ENCODE results near the gene ARMC3. TPM values are rescaled to one million over a fixed set of nuclear protein-coding genes. Genes with fewer than 3 reads are reported as not detected.

The ARMC3 gene
- total RNA-seq, 5 donors from 2014 or later (not counting 1 experiment from before 2014, with no cell fraction given) = not detected

DNA sequence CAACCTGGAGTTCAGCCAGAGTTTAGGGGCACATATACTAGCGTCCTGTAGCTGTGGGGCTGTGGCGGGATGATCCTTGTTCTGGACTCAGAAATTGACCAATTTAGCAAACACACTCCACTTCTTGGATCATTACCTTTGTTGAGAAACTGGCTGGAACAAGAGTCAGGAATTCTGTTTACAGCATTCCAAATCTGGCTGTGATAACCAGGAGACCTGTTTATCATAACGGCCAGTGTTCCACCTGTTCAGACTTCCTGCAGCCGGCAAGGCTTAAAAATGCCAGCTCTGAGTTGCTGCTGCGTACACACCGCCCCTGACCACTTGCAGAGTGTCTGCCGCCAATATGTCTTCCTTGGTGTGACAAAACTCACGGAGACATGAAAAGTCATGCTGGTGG lies 64.8 kb downstream of the ARMC3 start:
- H3K4me3 Mint-ChIP-seq = no peak overlapping the region
- POLR2A ChIA-PET = no interaction called here
- DNase-seq (no peak), ATAC-seq (replicated peaks in 1 of 4) (no peak)
- H3K27ac Mint-ChIP-seq = no peak overlapping the region
- Histone ChIP-seq H3K27me3 (replicated peaks in 1 of 2; ENCODE audit: control insufficient read depth in 2 of 2, extremely low read depth in 1 of 2, insufficient read depth in 2 of 2, low read length in 1 of 2) (peaks cover 0 to 2% of the 10 kb centered on the region in 2 experiments), H3K36me3 (ENCODE audit: control insufficient read depth in 2 of 2, extremely low read depth in 1 of 2, insufficient read depth in 1 of 2, low read length in 1 of 2) (no peaks in the 10 kb centered on the region), H3K27ac (ENCODE audit: low read length) (no peak overlapping the region), H3K4me1 (ENCODE audit: control insufficient read depth in 1 of 2, extremely low read depth in 1 of 2, insufficient read depth in 2 of 2, low read length in 2 of 2) (peaks cover 0 to 5% of the 10 kb centered on the region in 2 experiments), H3K9me3 (no peaks in the 10 kb centered on the region), H3K4me3 (ENCODE audit: control insufficient read depth in 1 of 2, extremely low read depth in 1 of 2, low read length in 1 of 2) (no peak overlapping the region)
- no peaks in the 10 kb centered on the region for H3K36me3 Mint-ChIP-seq
- H3K27me3 Mint-ChIP-seq = peaks cover 5 to 16% of the 10 kb centered on the region in 2 donors
- WGBS (ENCODE audit: insufficient coverage) = 85% methylated on average over 8 of the region's 8 CpGs
- no peaks in the 10 kb centered on the region for H3K9me3 Mint-ChIP-seq
- CTCF ChIA-PET = no interaction called here
- H3K4me1 Mint-ChIP-seq = peaks cover 7 to 20% (median 13%) of the 10 kb centered on the region in 3 donors

DNA sequence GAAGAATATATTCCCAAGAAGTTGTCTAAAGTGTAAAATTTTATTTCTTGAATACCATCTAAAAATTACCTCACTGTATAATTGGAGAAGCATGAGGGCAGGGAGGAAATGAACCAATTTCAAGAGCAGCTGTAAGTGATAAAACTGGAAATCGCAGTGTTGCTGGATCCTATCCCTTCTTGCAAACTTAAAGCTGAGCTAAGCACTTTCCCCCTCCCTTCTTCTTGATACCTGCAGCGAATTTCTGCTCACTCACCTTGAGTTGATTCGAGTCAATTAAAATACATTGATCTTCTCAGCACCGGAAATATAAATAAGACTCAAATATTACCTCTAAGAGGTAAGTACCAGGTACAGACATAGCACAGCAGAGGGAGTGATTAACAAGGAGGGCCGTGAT lies 65.5 kb downstream of the ARMC3 start:
- no peaks in the 10 kb centered on the region for H3K9me3 Mint-ChIP-seq
- H3K27me3 ChIP-seq (replicated peaks in 1 of 2; ENCODE audit: control insufficient read depth in 2 of 2, extremely low read depth in 1 of 2, insufficient read depth in 2 of 2, low read length in 1 of 2) = peaks cover 0 to 2% of the 10 kb centered on the region in 2 experiments
- no peak overlapping the region for H3K4me3 Mint-ChIP-seq
- H3K4me1 ChIP-seq (ENCODE audit: control insufficient read depth in 1 of 2, extremely low read depth in 1 of 2, insufficient read depth in 2 of 2, low read length in 2 of 2) = peaks cover 0 to 5% of the 10 kb centered on the region in 2 experiments
- WGBS (ENCODE audit: insufficient coverage) = 81% methylated on average over 2 of the region's 5 CpGs
- ChIA-PET POLR2A (no interaction called here), CTCF (interaction anchor here in 1 of 2 donors (0.8 kb wide), 1 partner anchor 1000 kb away, joined by 3 read pairs; no protein-coding TSS in a partner anchor)
- no peaks in the 10 kb centered on the region for H3K9me3 ChIP-seq
- H3K36me3 Mint-ChIP-seq = no peaks in the 10 kb centered on the region
- no peaks in the 10 kb centered on the region for H3K36me3 ChIP-seq (ENCODE audit: control insufficient read depth in 2 of 2, extremely low read depth in 1 of 2, insufficient read depth in 1 of 2, low read length in 1 of 2)
- H3K27me3 Mint-ChIP-seq = peaks cover 5 to 21% of the 10 kb centered on the region in 2 donors
- no peak overlapping the region for H3K27ac Mint-ChIP-seq
- DNase-seq = no peak
- no peak overlapping the region for H3K27ac ChIP-seq (ENCODE audit: low read length)
- peaks cover 7 to 20% (median 13%) of the 10 kb centered on the region in 3 donors for H3K4me1 Mint-ChIP-seq
- no peak overlapping the region for H3K4me3 ChIP-seq (ENCODE audit: control insufficient read depth in 1 of 2, extremely low read depth in 1 of 2, low read length in 1 of 2)
- no peak for ATAC-seq (replicated peaks in 1 of 4)

- Mint-ChIP-seq H3K4me3 (no peak overlapping the region), H3K4me1 (peaks cover 0 to 6% (median 2%) of the 10 kb centered on the region in 3 donors), H3K27me3 (peaks cover 12 to 34% of the 10 kb centered on the region in 2 donors), H3K36me3 (no peaks in the 10 kb centered on the region), H3K27ac (no peak overlapping the region), H3K9me3 (no peaks in the 10 kb centered on the region)
- ATAC-seq (replicated peaks in 1 of 4) (no peak), DNase-seq (no peak)
- Histone ChIP-seq H3K9me3 (no peaks in the 10 kb centered on the region), H3K4me1 (ENCODE audit: control insufficient read depth in 1 of 2, extremely low read depth in 1 of 2, insufficient read depth in 2 of 2, low read length in 2 of 2) (no peaks in the 10 kb centered on the region), H3K27me3 (replicated peaks in 1 of 2; ENCODE audit: control insufficient read depth in 2 of 2, extremely low read depth in 1 of 2, insufficient read depth in 2 of 2, low read length in 1 of 2) (peaks cover 2 to 7% of the 10 kb centered on the region in 2 experiments), H3K4me3 (ENCODE audit: control insufficient read depth in 1 of 2, extremely low read depth in 1 of 2, low read length in 1 of 2) (no peak overlapping the region), H3K36me3 (ENCODE audit: control insufficient read depth in 2 of 2, extremely low read depth in 1 of 2, insufficient read depth in 1 of 2, low read length in 1 of 2) (no peaks in the 10 kb centered on the region), H3K27ac (ENCODE audit: low read length) (no peak overlapping the region)
- 79% methylated on average over 2 of the region's 2 CpGs for WGBS (ENCODE audit: insufficient coverage)
- POLR2A ChIA-PET = no interaction called here
- CTCF ChIA-PET = interaction anchor here in 1 of 2 donors (1.8 kb wide), 1 partner anchor 12 kb away, joined by 5 read pairs; no protein-coding TSS in a partner anchor
Observed at GRCh38 chr10:22997096-22997495, 69.2 kb downstream of the ARMC3 start.

DNA sequence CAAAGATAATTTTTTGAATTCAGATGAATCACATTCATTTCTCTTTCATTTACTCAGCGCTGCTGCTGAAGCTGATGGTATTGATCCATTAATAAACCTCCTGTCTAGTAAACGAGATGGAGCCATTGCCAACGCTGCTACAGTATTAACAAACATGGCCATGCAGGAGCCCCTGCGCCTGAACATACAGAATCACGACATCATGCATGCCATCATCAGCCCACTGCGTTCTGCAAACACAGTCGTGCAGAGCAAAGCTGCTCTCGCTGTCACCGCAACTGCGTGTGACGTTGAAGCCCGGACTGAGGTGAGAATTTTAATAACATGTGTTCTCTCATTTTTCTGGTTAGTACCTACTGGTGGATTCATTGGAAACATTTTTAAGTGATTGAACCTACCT lies 70.2 kb downstream of the ARMC3 start:
- no peaks in the 10 kb centered on the region for H3K4me1 Mint-ChIP-seq
- 92% methylated on average over 9 of the region's 12 CpGs for WGBS (ENCODE audit: insufficient coverage)
- POLR2A ChIA-PET = no interaction called here
- no peak overlapping the region for H3K27ac Mint-ChIP-seq
- ATAC-seq (replicated peaks in 1 of 4) = no peak
- H3K9me3 Mint-ChIP-seq = no peaks in the 10 kb centered on the region
- Histone ChIP-seq H3K4me1 (ENCODE audit: control insufficient read depth in 1 of 2, extremely low read depth in 1 of 2, insufficient read depth in 2 of 2, low read length in 2 of 2) (no peaks in the 10 kb centered on the region), H3K27ac (ENCODE audit: low read length) (no peak overlapping the region), H3K36me3 (ENCODE audit: control insufficient read depth in 2 of 2, extremely low read depth in 1 of 2, insufficient read depth in 1 of 2, low read length in 1 of 2) (no peaks in the 10 kb centered on the region), H3K27me3 (replicated peaks in 1 of 2; ENCODE audit: control insufficient read depth in 2 of 2, extremely low read depth in 1 of 2, insufficient read depth in 2 of 2, low read length in 1 of 2) (peaks cover 2 to 7% of the 10 kb centered on the region in 2 experiments), H3K4me3 (ENCODE audit: control insufficient read depth in 1 of 2, extremely low read depth in 1 of 2, low read length in 1 of 2) (no peak overlapping the region), H3K9me3 (no peaks in the 10 kb centered on the region)
- no peaks in the 10 kb centered on the region for H3K36me3 Mint-ChIP-seq
- H3K27me3 Mint-ChIP-seq = peaks cover 16 to 38% of the 10 kb centered on the region in 2 donors
- CTCF ChIA-PET = interaction anchor here in 1 of 2 donors (0.8 to 1.8 kb wide), 2 partner anchors 13 to 1004 kb away, joined by 4 to 5 read pairs; no protein-coding TSS in a partner anchor
- DNase-seq = no peak
- H3K4me3 Mint-ChIP-seq = no peak overlapping the region

- no peaks in the 10 kb centered on the region for H3K9me3 Mint-ChIP-seq
- no peak overlapping the region for H3K4me3 Mint-ChIP-seq
- DNase-seq = no peak
- peaks cover 29 to 47% of the 10 kb centered on the region in 2 donors for H3K27me3 Mint-ChIP-seq
- H3K27ac ChIP-seq (ENCODE audit: low read length) = no peak overlapping the region
- no peaks in the 10 kb centered on the region for H3K4me1 Mint-ChIP-seq
- CTCF ChIA-PET = interaction anchor here in 1 of 2 donors (0.6 kb wide), 1 partner anchor 444 kb away, joined by 4 read pairs; no protein-coding TSS in a partner anchor
- no peak overlapping the region for H3K27ac Mint-ChIP-seq
- ATAC-seq (replicated peaks in 1 of 4) = no peak
- no peaks in the 10 kb centered on the region for H3K4me1 ChIP-seq (ENCODE audit: control insufficient read depth in 1 of 2, extremely low read depth in 1 of 2, insufficient read depth in 2 of 2, low read length in 2 of 2)
- no peaks in the 10 kb centered on the region for H3K36me3 Mint-ChIP-seq
- peaks cover 2 to 13% of the 10 kb centered on the region in 2 experiments for H3K27me3 ChIP-seq (replicated peaks in 1 of 2; ENCODE audit: control insufficient read depth in 2 of 2, extremely low read depth in 1 of 2, insufficient read depth in 2 of 2, low read length in 1 of 2)
- no peaks in the 10 kb centered on the region for H3K36me3 ChIP-seq (ENCODE audit: control insufficient read depth in 2 of 2, extremely low read depth in 1 of 2, insufficient read depth in 1 of 2, low read length in 1 of 2)
- H3K4me3 ChIP-seq (ENCODE audit: control insufficient read depth in 1 of 2, extremely low read depth in 1 of 2, low read length in 1 of 2) = no peak overlapping the region
- POLR2A ChIA-PET = no interaction called here
- WGBS (ENCODE audit: insufficient coverage) = 66% methylated on average over 2 of the region's 2 CpGs
- no peaks in the 10 kb centered on the region for H3K9me3 ChIP-seq
Observed at GRCh38 chr10:22999942-23000341, 72.1 kb downstream of the ARMC3 start.

DNA sequence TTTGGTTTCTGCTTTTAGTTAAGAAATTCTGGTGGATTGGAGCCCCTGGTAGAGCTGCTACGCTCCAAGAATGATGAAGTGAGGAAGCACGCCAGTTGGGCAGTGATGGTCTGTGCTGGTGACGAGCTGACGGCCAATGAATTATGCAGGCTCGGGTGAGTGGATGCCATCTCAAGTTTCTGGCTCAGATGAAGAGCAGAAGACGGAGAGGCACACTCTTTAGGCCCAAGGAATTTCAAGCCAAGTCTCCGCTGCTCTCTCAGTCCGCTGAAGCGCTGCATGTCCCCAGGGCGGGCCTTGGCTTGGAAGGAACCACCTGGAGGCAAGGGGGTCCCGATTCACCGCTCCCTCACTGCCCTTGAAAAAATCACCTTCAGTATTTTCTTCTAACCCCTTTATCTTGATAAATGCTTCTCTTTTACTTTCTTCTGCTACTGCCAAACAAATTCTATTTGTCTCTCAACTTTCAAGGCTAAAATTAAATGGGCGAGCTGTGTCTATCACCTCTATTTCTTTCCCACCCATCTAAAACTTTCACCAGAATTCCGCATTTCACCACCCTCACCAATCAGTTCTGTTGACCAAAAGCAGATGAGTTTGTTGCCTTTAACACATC lies 74.2 kb downstream of the ARMC3 start:
- Mint-ChIP-seq H3K4me3 (no peak overlapping the region), H3K36me3 (no peaks in the 10 kb centered on the region), H3K9me3 (no peaks in the 10 kb centered on the region), H3K4me1 (no peaks in the 10 kb centered on the region), H3K27me3 (peaks cover 36 to 53% of the 10 kb centered on the region in 2 donors), H3K27ac (no peak overlapping the region)
- ChIA-PET CTCF (interaction anchor here in 1 of 2 donors (0.6 kb wide), 1 partner anchor 1562 kb away, joined by 3 read pairs; no protein-coding TSS in a partner anchor), POLR2A (interaction anchor here in 1 of 2 donors (0.5 kb wide), 1 partner anchor 218 kb away, joined by 4 read pairs; no protein-coding TSS in a partner anchor)
- Histone ChIP-seq H3K9me3 (no peaks in the 10 kb centered on the region), H3K4me3 (ENCODE audit: control insufficient read depth in 1 of 2, extremely low read depth in 1 of 2, low read length in 1 of 2) (no peak overlapping the region), H3K36me3 (ENCODE audit: control insufficient read depth in 2 of 2, extremely low read depth in 1 of 2, insufficient read depth in 1 of 2, low read length in 1 of 2) (no peaks in the 10 kb centered on the region), H3K27ac (ENCODE audit: low read length) (no peak overlapping the region), H3K27me3 (replicated peaks in 1 of 2; ENCODE audit: control insufficient read depth in 2 of 2, extremely low read depth in 1 of 2, insufficient read depth in 2 of 2, low read length in 1 of 2) (peaks cover 0 to 20% of the 10 kb centered on the region in 2 experiments), H3K4me1 (ENCODE audit: control insufficient read depth in 1 of 2, extremely low read depth in 1 of 2, insufficient read depth in 2 of 2, low read length in 2 of 2) (no peaks in the 10 kb centered on the region)
- DNase-seq = no peak
- ATAC-seq (replicated peaks in 1 of 4) = no peak
- WGBS (ENCODE audit: insufficient coverage) = 88% methylated on average over 14 of the region's 14 CpGs

Measured in T-cell (primary cell).